GM23338 (cell line): ENCODE results near the gene GNB1. TPM values are rescaled to one million over a fixed set of nuclear protein-coding genes. Genes with fewer than 3 reads are reported as not detected.

Experiments used
- ATAC-seq: fragments of 200-7000 bp; cut with Tn5 transposase; 3 replicates; pipeline ENCODE4 v1.9.1; 2020
- DNase-seq: peaks from one replicate; pipeline ENCODE4 v3.0.0-alpha.2; 2015; ENCODE audit warnings: low spot score
- H2AFZ ChIP-seq: fragments of 200-600 bp; sonication (generic); 2 replicates; pipeline ENCODE4 v1.8.0; 2016; ENCODE audit warnings: antibody characterized with exemption, mild to moderate bottlenecking, moderate library complexity
- H3F3A ChIP-seq: fragments of 200-600 bp; sonication (generic); replicated peaks from 2 replicates; pipeline ENCODE4 v1.8.0; 2017; ENCODE audit warnings: antibody characterized with exemption, mixed run types, low read depth
- H3K27ac ChIP-seq: fragments of 200-600 bp; sonication (generic); 2 replicates; pipeline ENCODE4 v1.6.1; 2016; ENCODE audit warnings: low read depth
- H3K27me3 ChIP-seq: fragments of 200-600 bp; sonication (generic); 2 replicates; pipeline ENCODE4 v1.8.0; 2016; ENCODE audit warnings: mild to moderate bottlenecking, mixed run types, moderate library complexity; ENCODE audit not compliant: insufficient read depth
- H3K36me3 ChIP-seq: fragments of 200-600 bp; sonication (generic); 2 replicates; pipeline ENCODE4 v1.8.0; 2016; ENCODE audit warnings: mild to moderate bottlenecking; ENCODE audit not compliant: insufficient read depth
- H3K4me1 ChIP-seq: fragments of 200-600 bp; sonication (generic); 2 replicates; pipeline ENCODE4 v1.8.0; 2016; ENCODE audit warnings: mild to moderate bottlenecking, moderate library complexity; ENCODE audit not compliant: insufficient read depth
- H3K4me2 ChIP-seq: fragments of 200-600 bp; sonication (generic); 2 replicates; pipeline ENCODE4 v1.7.1; 2017; ENCODE audit warnings: mixed run types
- H3K4me3 ChIP-seq: fragments of 200-600 bp; sonication (generic); 2 replicates; pipeline ENCODE4 v1.6.1; 2016; ENCODE audit warnings: mixed run types
- H3K79me2 ChIP-seq: fragments of 200-600 bp; sonication (generic); replicated peaks from 2 replicates; pipeline ENCODE4 v1.8.0; 2017; ENCODE audit warnings: mild to moderate bottlenecking; ENCODE audit not compliant: insufficient read depth
- H3K9me2 ChIP-seq: fragments of 200-600 bp; sonication (generic); 2 replicates; pipeline ENCODE4 v1.8.0; 2017; ENCODE audit not compliant: insufficient read depth
- H4K20me1 ChIP-seq: fragments of 200-600 bp; sonication (generic); replicated peaks from 2 replicates; pipeline ENCODE4 v1.8.0; 2017; ENCODE audit warnings: mild to moderate bottlenecking; ENCODE audit not compliant: insufficient read depth
- H3K27ac Mint-ChIP-seq: 2 replicates; pipeline ENCODE4 v1.8.0; 2020; ENCODE audit warnings: inconsistent platforms, mild to moderate bottlenecking, moderate library complexity, mixed read lengths
- H3K27me3 Mint-ChIP-seq: 3 replicates; pipeline ENCODE4 v1.8.0; 2022; ENCODE audit warnings: low read depth, mild to moderate bottlenecking, moderate library complexity, mixed read lengths, inconsistent platforms; ENCODE audit not compliant: insufficient read depth, poor library complexity
- H3K36me3 Mint-ChIP-seq: 3 replicates; pipeline ENCODE4 v1.8.0; 2021; ENCODE audit warnings: low read depth, mild to moderate bottlenecking, inconsistent platforms, moderate library complexity, mixed read lengths
- H3K4me1 Mint-ChIP-seq: 3 replicates; pipeline ENCODE4 v1.8.0; 2020; ENCODE audit warnings: mild to moderate bottlenecking, inconsistent platforms, mixed read lengths
- H3K4me3 Mint-ChIP-seq: 3 replicates; pipeline ENCODE4 v1.8.0; 2021; ENCODE audit warnings: moderate library complexity, mild to moderate bottlenecking, inconsistent platforms, mixed read lengths
- H3K9me3 Mint-ChIP-seq: 3 replicates; pipeline ENCODE4 v1.8.0; 2020; ENCODE audit warnings: moderate library complexity, mild to moderate bottlenecking, inconsistent platforms, mixed read lengths
- EZH2 ChIP-seq: fragments of 200-600 bp; sonication (generic); IDR thresholded peaks from one replicate; pipeline ENCODE4 v1.8.0; 2017; ENCODE audit warnings: antibody characterized with exemption, mild to moderate bottlenecking, low read depth; ENCODE audit not compliant: unreplicated experiment
- EZH2phosphoT487 ChIP-seq: fragments of 200-600 bp; sonication (generic); IDR thresholded peaks from one replicate; pipeline ENCODE4 v1.8.1; 2018; ENCODE audit warnings: antibody characterized with exemption; ENCODE audit not compliant: unreplicated experiment
- JUNB ChIP-seq: IDR thresholded peaks from one replicate; pipeline ENCODE4 v1.6.1; 2016; ENCODE audit warnings: antibody characterized with exemption; ENCODE audit not compliant: unreplicated experiment
- NANOG ChIP-seq: IDR thresholded peaks from 2 replicates; pipeline ENCODE4 v1.6.1; 2016; ENCODE audit warnings: antibody characterized with exemption, borderline replicate concordance
- POLR2AphosphoS5 ChIP-seq: IDR thresholded peaks from 2 replicates; pipeline ENCODE4 v1.6.1; 2016; ENCODE audit warnings: antibody characterized with exemption, low read depth
- STAT1 ChIP-seq: IDR thresholded peaks from one replicate; pipeline ENCODE4 v1.6.1; 2016; ENCODE audit warnings: antibody characterized with exemption; ENCODE audit not compliant: unreplicated experiment
- ZNF114 ChIP-seq: fragments of 250-450 bp; sonication (Bioruptor Pico); IDR thresholded peaks from 2 replicates; pipeline ENCODE4 v1.5.0; 2020; ENCODE audit warnings: mild to moderate bottlenecking, moderate library complexity
- ZNF331 ChIP-seq: fragments of 250-450 bp; sonication (Bioruptor Pico); IDR thresholded peaks from 2 replicates; pipeline ENCODE4 v1.5.0; 2020; ENCODE audit warnings: low read depth, mild to moderate bottlenecking, moderate library complexity
- polyA plus RNA-seq: library from polyadenylated mRNA; unstranded; fragments of >200 nt; fragmentation: Nextera tagmentation; extraction: Ambion mirVana; gene quantifications from 2 replicates; pipeline ENCODE4 v1.2.1, GENCODE V29; 2016
- total RNA-seq: library from RNA; depleted of rRNA; stranded (reverse); fragments of >200 nt; shearing (Covaris generic); gene quantifications from 2 replicates; pipeline ENCODE4 v1.2.3, GENCODE V29; 2014
- TF ChIP-seq, protein P1 (sequence below): IDR thresholded peaks from 2 replicates; pipeline ENCODE4 v1.6.1; 2016; ENCODE audit warnings: antibody characterized with exemption
- TF ChIP-seq, protein P2 (sequence below), 2 experiments: fragments of 200-600 bp in 1 of 2; sonication (generic) in 1 of 2; conservative IDR thresholded peaks; 2 replicates each; pipeline versions ENCODE4 v1.5.1 to v1.6.1; 2016 to 2017; ENCODE audit warnings: antibody characterized with exemption in 2 of 2, low read depth in 2 of 2, mild to moderate bottlenecking in 2 of 2, moderate library complexity in 1 of 2
- TF ChIP-seq, protein P3 (sequence below): fragments of 250-450 bp; sonication (Bioruptor Pico); IDR thresholded peaks from 2 replicates; pipeline ENCODE4 v1.5.0; 2020; ENCODE audit warnings: mild to moderate bottlenecking, moderate library complexity

GNB1 gene
- total and polyA plus RNA-seq, 2 experiments from 2014 or later: 65.4 to 138 TPM

DNA sequence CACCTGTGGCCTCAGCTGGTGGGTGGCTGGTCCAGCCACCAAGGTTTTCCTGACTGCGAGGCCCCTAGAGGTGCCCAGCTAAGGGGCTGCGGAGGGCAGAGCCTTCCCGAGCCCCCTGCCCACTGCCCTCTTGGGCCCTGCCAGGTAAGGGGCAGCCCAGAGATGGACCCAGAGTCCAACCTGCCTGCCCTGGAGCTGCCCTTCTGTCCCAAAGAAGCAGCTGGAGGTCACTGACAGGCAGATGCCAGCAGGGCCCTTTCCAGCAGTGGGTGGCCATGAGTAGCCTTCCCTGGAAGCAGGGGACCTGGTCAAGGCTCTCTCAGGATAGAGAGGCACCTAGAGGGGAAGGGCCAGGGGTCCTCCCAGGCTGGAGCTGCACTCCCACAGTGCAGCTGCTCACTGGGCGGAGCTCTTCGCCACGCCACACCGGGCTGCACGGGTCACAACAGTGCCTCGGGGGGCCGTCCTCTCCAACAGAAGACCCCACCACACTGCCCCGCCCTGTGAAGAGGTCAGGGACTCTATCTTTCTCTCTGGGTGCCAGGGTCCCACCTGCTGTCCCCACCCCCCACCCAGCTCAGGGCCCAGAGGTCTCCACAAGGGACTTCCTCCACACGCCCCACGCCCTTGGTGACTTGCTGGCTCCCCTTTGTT is 10.9 kb upstream of the GNB1 start:
- Histone ChIP-seq H3K4me2 (no peak overlapping the region), H3K4me3 (no peak overlapping the region), H4K20me1 (no peaks in the 10 kb centered on the region), H3K9me2 (no peaks in the 10 kb centered on the region), H2AFZ (no peak overlapping the region), H3K79me2 (no peaks in the 10 kb centered on the region), H3F3A (peaks cover 9% of the 10 kb centered on the region), H3K36me3 (no peaks in the 10 kb centered on the region), H3K4me1 (no peaks in the 10 kb centered on the region), H3K27me3 (no peaks in the 10 kb centered on the region), H3K27ac (no peak overlapping the region)
- H3K4me1 Mint-ChIP-seq: peaks cover 13% of the 10 kb centered on the region
- no peaks in the 10 kb centered on the region for H3K9me3 Mint-ChIP-seq
- DNase-seq (no peak), ATAC-seq (no peak)
- no peaks in the 10 kb centered on the region; the same call in 2 of the 3 replicates for H3K36me3 Mint-ChIP-seq
- TF ChIP-seq EZH2 (no peak), EZH2phosphoT487 (no peak), NANOG (no peak), ZNF331 (CRISPR knock-in tag) (no peak), STAT1 (no peak), POLR2AphosphoS5 (no peak), JUNB (no peak), ZNF114 (CRISPR knock-in tag) (no peak)
- TF ChIP-seq, protein P1, sequence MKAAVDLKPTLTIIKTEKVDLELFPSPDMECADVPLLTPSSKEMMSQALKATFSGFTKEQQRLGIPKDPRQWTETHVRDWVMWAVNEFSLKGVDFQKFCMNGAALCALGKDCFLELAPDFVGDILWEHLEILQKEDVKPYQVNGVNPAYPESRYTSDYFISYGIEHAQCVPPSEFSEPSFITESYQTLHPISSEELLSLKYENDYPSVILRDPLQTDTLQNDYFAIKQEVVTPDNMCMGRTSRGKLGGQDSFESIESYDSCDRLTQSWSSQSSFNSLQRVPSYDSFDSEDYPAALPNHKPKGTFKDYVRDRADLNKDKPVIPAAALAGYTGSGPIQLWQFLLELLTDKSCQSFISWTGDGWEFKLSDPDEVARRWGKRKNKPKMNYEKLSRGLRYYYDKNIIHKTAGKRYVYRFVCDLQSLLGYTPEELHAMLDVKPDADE: no peak
- TF ChIP-seq, protein P2, sequence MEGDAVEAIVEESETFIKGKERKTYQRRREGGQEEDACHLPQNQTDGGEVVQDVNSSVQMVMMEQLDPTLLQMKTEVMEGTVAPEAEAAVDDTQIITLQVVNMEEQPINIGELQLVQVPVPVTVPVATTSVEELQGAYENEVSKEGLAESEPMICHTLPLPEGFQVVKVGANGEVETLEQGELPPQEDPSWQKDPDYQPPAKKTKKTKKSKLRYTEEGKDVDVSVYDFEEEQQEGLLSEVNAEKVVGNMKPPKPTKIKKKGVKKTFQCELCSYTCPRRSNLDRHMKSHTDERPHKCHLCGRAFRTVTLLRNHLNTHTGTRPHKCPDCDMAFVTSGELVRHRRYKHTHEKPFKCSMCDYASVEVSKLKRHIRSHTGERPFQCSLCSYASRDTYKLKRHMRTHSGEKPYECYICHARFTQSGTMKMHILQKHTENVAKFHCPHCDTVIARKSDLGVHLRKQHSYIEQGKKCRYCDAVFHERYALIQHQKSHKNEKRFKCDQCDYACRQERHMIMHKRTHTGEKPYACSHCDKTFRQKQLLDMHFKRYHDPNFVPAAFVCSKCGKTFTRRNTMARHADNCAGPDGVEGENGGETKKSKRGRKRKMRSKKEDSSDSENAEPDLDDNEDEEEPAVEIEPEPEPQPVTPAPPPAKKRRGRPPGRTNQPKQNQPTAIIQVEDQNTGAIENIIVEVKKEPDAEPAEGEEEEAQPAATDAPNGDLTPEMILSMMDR (conservative IDR thresholded peaks at IDR 0.05; ENCODE audit: low read depth in 2 of 2): no peak
- TF ChIP-seq, protein P3, sequence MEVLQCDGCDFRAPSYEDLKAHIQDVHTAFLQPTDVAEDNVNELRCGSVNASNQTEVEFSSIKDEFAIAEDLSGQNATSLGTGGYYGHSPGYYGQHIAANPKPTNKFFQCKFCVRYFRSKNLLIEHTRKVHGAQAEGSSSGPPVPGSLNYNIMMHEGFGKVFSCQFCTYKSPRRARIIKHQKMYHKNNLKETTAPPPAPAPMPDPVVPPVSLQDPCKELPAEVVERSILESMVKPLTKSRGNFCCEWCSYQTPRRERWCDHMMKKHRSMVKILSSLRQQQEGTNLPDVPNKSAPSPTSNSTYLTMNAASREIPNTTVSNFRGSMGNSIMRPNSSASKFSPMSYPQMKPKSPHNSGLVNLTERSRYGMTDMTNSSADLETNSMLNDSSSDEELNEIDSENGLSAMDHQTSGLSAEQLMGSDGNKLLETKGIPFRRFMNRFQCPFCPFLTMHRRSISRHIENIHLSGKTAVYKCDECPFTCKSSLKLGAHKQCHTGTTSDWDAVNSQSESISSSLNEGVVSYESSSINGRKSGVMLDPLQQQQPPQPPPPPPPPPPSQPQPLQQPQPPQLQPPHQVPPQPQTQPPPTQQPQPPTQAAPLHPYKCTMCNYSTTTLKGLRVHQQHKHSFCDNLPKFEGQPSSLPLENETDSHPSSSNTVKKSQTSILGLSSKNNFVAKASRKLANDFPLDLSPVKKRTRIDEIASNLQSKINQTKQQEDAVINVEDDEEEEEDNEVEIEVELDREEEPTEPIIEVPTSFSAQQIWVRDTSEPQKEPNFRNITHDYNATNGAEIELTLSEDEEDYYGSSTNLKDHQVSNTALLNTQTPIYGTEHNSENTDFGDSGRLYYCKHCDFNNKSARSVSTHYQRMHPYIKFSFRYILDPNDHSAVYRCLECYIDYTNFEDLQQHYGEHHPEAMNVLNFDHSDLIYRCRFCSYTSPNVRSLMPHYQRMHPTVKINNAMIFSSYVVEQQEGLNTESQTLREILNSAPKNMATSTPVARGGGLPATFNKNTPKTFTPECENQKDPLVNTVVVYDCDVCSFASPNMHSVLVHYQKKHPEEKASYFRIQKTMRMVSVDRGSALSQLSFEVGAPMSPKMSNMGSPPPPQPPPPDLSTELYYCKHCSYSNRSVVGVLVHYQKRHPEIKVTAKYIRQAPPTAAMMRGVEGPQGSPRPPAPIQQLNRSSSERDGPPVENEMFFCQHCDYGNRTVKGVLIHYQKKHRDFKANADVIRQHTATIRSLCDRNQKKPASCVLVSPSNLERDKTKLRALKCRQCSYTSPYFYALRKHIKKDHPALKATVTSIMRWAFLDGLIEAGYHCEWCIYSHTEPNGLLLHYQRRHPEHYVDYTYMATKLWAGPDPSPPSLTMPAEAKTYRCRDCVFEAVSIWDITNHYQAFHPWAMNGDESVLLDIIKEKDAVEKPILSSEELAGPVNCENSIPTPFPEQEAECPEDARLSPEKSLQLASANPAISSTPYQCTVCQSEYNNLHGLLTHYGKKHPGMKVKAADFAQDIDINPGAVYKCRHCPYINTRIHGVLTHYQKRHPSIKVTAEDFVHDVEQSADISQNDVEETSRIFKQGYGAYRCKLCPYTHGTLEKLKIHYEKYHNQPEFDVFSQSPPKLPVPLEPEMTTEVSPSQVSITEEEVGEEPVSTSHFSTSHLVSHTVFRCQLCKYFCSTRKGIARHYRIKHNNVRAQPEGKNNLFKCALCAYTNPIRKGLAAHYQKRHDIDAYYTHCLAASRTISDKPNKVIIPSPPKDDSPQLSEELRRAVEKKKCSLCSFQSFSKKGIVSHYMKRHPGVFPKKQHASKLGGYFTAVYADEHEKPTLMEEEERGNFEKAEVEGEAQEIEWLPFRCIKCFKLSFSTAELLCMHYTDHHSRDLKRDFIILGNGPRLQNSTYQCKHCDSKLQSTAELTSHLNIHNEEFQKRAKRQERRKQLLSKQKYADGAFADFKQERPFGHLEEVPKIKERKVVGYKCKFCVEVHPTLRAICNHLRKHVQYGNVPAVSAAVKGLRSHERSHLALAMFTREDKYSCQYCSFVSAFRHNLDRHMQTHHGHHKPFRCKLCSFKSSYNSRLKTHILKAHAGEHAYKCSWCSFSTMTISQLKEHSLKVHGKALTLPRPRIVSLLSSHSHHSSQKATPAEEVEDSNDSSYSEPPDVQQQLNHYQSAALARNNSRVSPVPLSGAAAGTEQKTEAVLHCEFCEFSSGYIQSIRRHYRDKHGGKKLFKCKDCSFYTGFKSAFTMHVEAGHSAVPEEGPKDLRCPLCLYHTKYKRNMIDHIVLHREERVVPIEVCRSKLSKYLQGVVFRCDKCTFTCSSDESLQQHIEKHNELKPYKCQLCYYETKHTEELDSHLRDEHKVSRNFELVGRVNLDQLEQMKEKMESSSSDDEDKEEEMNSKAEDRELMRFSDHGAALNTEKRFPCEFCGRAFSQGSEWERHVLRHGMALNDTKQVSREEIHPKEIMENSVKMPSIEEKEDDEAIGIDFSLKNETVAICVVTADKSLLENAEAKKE (CRISPR knock-in tag): no peak
- H3K27ac Mint-ChIP-seq: no peak overlapping the region
- peaks cover 10% of the 10 kb centered on the region for H3K27me3 Mint-ChIP-seq
- no peak overlapping the region for H3K4me3 Mint-ChIP-seq
